GM10248 (cell line): ENCODE measurements around the gene GRID1.

Experiments used
- CTCF ChIA-PET: fragments of 300-600 bp; sonication (Branson Sonifier 250); formaldehyde crosslinking; extraction: SDS; loops from one replicate; lab custom pipeline; 2021; ENCODE audit warnings: antibody characterized with exemption; lab: Yijun Ruan, JAX
- POLR2A ChIA-PET: fragments of 350-650 bp; sonication (Branson Sonifier 250); formaldehyde crosslinking; extraction: SDS; loops from one replicate; lab custom pipeline; 2020; ENCODE audit warnings: antibody characterized with exemption; lab: Yijun Ruan, JAX
- DNase-seq: peaks from one replicate; pipeline ENCODE4 v3.0.0; 2012; ENCODE audit errors: extremely low spot score
- CTCF ChIP-seq: IDR thresholded peaks from 2 replicates; pipeline ENCODE4 v1.5.1; 2012; ENCODE audit warnings: mild to moderate bottlenecking, low read depth; ENCODE audit errors: extremely low read depth, missing control alignments, control extremely low read depth

The GRID1 gene

GRCh38 chr10:86152354-86152753, 214.2 kb downstream of the GRID1 start:
- ChIA-PET CTCF (no interaction called here), POLR2A (no interaction called here)
- no peak for TF ChIP-seq CTCF
- DNase-seq: no peak

DNA sequence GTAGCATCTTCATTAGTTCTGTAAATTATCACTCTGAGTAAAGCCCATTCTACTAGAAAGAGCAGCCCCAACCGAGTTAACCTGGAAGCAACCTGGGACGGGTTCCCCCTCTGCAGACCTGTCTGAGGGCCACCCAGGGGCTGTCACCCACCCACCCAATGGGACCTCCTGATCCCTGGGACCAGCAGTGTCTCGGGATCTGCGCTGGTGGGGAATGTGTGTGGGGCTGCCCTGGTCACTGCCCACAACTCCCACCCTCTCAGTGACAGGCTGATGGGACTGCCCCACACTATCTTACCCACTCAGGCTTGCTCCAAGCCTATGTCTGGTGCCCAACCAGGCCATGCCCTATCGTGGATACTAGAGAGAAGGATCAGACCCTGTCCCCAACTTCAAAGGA, 215.0 kb downstream of the GRID1 start:
- DNase-seq: no peak
- CTCF ChIA-PET: no interaction called here

GRCh38 chr10:86149257-86149656, 217.3 kb downstream of the GRID1 start:
- ChIA-PET CTCF (no interaction called here), POLR2A (no interaction called here)
- DNase-seq: no peak
- TF ChIP-seq CTCF: no peak

More for the DNA sequence above, 215.0 kb downstream of the GRID1 start:
- no peak for TF ChIP-seq CTCF
- POLR2A ChIA-PET: no interaction called here

- POLR2A ChIA-PET: no interaction called here
These were observed 218.5 kb downstream of the GRID1 start for GRCh38 chr10:86148117-86148516.

DNA sequence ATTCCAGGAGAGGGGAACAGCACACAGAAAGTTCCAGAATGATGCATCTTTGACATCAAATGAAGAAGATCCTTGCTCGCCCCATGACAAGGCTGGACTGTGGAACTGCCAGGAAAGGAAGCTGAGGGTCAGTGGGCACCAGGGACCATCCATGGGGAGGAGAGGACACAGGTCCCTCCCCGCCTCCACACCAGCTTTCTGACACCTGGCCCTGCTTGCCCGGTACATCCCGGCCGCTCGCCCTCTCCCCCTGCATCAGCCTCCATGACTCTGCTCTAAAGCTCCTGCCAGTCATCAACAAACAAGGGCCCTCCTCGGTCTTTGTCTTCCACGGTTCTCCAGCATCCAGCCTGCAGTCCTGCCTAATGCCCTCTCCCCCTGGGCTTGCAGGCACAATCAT, 222.3 kb downstream of the GRID1 start:
- no peak for DNase-seq
- CTCF ChIA-PET: interaction anchor here (0.5 kb wide), 1 partner anchor 763 kb away, joined by 3 read pairs; no protein-coding TSS in a partner anchor

More at GRCh38 chr10:86148117-86148516, 218.5 kb downstream of the GRID1 start:
- TF ChIP-seq CTCF: no peak
- CTCF ChIA-PET: no interaction called here
- DNase-seq: no peak

GRCh38 chr10:86141896-86142295, 224.7 kb downstream of the GRID1 start:
- DNase-seq: no peak
- ChIA-PET POLR2A (no interaction called here), CTCF (interaction anchor here (1.0 to 1.4 kb wide), 2 partner anchors 13 to 23 kb away, joined by 3 to 4 read pairs; no protein-coding TSS in a partner anchor)
- TF ChIP-seq CTCF: no peak

More for the DNA sequence above, 222.3 kb downstream of the GRID1 start:
- POLR2A ChIA-PET: no interaction called here
- no peak for TF ChIP-seq CTCF
